SK-N-SH treated with all-trans-retinoic acid at 6 μM for 48 hours (cell line): ENCODE results near the gene PTP4A2.

ENCODE experiments used
- ARNTL ChIP-seq: fragments of 450-650 bp; formaldehyde crosslinking; IDR thresholded peaks from 2 replicates; pipeline ENCODE4 v1.5.0; 2020; ENCODE audit warnings: low read depth, mild to moderate bottlenecking, moderate library complexity, borderline replicate concordance
- ZFP30 ChIP-seq: fragments of 450-650 bp; formaldehyde crosslinking; IDR thresholded peaks from 2 replicates; pipeline ENCODE4 v1.5.0; 2022; ENCODE audit warnings: mild to moderate bottlenecking, moderate library complexity
- TF ChIP-seq, protein P1 (sequence below): fragments of 250-450 bp; sonication (Bioruptor Pico); IDR thresholded peaks from 2 replicates; pipeline ENCODE4 v1.5.1; 2020; ENCODE audit warnings: low read depth, mild to moderate bottlenecking, moderate library complexity
- TF ChIP-seq, protein P2 (sequence below): fragments of 250-450 bp; sonication (Bioruptor Pico); IDR thresholded peaks from 2 replicates; pipeline ENCODE4 v1.8.0; 2020; ENCODE audit warnings: mild to moderate bottlenecking, moderate library complexity, borderline replicate concordance

- no peak for TF ChIP-seq ZFP30 (CRISPR knock-in tag)
- TF ChIP-seq, protein P1, sequence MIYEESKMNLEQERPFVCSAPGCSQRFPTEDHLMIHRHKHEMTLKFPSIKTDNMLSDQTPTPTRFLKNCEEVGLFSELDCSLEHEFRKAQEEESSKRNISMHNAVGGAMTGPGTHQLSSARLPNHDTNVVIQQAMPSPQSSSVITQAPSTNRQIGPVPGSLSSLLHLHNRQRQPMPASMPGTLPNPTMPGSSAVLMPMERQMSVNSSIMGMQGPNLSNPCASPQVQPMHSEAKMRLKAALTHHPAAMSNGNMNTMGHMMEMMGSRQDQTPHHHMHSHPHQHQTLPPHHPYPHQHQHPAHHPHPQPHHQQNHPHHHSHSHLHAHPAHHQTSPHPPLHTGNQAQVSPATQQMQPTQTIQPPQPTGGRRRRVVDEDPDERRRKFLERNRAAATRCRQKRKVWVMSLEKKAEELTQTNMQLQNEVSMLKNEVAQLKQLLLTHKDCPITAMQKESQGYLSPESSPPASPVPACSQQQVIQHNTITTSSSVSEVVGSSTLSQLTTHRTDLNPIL (CRISPR knock-in tag) = no peak
- TF ChIP-seq, protein P2, sequence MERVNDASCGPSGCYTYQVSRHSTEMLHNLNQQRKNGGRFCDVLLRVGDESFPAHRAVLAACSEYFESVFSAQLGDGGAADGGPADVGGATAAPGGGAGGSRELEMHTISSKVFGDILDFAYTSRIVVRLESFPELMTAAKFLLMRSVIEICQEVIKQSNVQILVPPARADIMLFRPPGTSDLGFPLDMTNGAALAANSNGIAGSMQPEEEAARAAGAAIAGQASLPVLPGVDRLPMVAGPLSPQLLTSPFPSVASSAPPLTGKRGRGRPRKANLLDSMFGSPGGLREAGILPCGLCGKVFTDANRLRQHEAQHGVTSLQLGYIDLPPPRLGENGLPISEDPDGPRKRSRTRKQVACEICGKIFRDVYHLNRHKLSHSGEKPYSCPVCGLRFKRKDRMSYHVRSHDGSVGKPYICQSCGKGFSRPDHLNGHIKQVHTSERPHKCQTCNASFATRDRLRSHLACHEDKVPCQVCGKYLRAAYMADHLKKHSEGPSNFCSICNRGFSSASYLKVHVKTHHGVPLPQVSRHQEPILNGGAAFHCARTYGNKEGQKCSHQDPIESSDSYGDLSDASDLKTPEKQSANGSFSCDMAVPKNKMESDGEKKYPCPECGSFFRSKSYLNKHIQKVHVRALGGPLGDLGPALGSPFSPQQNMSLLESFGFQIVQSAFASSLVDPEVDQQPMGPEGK (CRISPR knock-in tag) = no peak
- TF ChIP-seq ARNTL (CRISPR knock-in tag) = no peak
These were observed 1.7 kb downstream of the PTP4A2 start for GRCh38 chr1:31936278-31936980.
